ENCODE results near the gene HSBP1L1.

HSBP1L1 gene

DNA sequence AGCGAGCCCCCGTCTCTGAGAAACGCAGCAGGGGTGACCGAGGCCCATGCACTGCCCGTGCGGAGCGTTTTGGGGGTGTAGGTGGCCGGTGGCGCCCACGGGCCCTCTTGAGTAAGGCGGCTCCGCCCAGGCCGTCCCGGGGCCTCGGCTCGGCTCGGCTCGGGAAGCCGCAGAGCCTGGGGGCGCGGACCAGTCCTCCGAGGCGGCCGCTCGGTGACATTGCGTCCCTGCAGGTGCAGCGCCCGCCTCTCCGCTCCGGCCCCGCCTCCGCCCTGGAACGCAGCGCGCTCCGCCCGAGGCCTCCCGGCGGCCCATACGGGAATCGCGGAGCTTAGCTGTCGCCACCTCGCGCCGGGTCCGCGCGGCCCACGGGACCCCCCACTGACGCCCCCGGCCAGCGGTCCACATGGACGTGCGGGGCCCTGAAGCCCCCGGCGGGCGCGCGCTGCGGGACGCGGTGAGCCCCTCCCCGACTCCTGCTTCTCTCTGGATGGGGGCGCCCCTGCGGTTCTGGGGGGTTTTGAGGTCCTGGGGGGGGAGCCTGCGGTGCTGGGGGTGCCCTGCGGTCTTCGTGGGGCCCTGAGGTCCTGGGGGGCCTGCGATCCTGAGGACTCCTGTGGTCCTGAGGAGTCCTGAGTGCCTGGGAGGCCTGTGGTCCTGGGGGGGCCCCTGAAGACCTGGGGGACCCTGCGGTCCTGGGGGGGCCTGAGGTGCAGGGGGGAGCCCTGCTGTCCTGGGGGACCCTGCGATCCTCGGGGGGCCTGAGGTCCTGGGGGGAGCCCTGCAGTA lies at the start of gene HSBP1L1:
HSBP1L1 (plus strand) TSS at position 314 of the 789 bp plus-strand sequence; CDS start at position 407, 93 bp downstream.
- Histone ChIP-seq H3K4me1 (ENCODE audit: control insufficient read depth in 5 of 5, insufficient read depth in 5 of 5, low read length in 5 of 5) (peaks cover 3 to 22% (median 19%) of the 10 kb centered on the region in 5 donors), H3K36me3 (ENCODE audit: control insufficient read depth in 5 of 5, insufficient read depth in 5 of 5, low read length in 5 of 5) (peaks cover 0 to 8% (median 2%) of the 10 kb centered on the region in 5 donors), H3K4me3 (ENCODE audit: low read depth in 1 of 5, low read length in 5 of 5) (peak within 1 kb of the TSS; percentile 64 to 72 (median 69)), H3K9me3 (ENCODE audit: control insufficient read depth in 5 of 5, low read length in 5 of 5) (no peaks in the 10 kb centered on the region), H3K9ac (ENCODE audit: low read length in 5 of 5) (peak within 1 kb of the TSS; percentile 26 to 83 (median 81)), H3K27ac (ENCODE audit: low read depth, low read length) (peak within 1 kb of the TSS; percentile 10), H3K27me3 (ENCODE audit: control insufficient read depth in 5 of 5, insufficient read depth in 4 of 5, low read length in 5 of 5) (peaks cover 0 to 9% (median 2%) of the 10 kb centered on the region in 5 donors)

DNA sequence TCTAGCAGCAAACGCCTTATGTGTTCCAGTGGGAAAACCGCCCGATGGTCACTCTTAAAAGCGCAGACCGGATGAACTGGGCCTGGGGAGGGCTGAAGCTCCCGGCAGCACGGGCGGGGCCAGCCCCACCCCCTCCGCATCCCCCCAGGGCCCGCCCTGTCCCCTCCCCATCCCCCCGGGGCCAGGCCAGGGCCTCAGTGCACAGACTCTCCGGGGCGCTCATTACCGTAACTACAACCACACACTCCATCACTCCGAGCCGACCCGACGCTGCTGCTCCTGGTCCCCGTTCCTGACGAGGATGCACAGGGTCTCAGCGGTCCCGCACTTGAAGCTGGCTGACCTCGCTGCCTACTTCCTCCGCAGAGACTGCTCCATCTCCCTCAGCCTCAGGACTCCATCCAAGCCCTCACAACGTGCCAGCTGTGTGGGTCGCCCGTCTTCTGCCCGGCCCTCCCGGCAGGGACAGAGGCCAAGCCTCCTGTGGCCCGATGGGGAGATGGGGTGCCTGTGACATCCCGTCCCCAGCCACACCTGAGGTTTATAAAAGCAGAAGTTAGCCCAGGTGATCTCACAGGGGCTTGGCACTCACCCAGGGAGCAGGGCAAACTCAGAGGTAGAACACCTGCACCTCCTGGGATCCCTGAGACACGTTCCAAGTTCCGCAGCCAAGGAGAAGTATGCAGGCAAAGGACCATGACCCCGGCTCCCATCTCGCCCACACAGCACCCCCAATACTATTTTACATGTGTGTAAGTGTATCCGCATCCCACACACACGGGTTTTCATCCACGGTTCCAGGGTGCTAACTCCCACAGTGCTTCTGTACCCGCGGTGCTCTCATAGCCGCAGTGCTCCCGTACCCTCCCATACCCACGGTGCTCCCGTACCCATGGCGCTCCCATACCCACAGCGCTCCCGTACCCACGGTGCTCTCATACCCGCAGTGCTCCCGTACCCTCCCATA lies 49.0 kb upstream of the HSBP1L1 start:
- no peak overlapping the region for H3K27ac ChIP-seq (ENCODE audit: low read depth, low read length)
- no peaks in the 10 kb centered on the region for H3K9me3 ChIP-seq (ENCODE audit: control insufficient read depth in 5 of 5, low read length in 5 of 5)
- no peak overlapping the region for H3K9ac ChIP-seq (ENCODE audit: low read length in 5 of 5)
- H3K27me3 ChIP-seq (ENCODE audit: control insufficient read depth in 5 of 5, insufficient read depth in 4 of 5, low read length in 5 of 5): no peaks in the 10 kb centered on the region
- no peak overlapping the region for H3K4me3 ChIP-seq (ENCODE audit: low read depth in 1 of 5, low read length in 5 of 5)
- H3K4me1 ChIP-seq (ENCODE audit: control insufficient read depth in 5 of 5, insufficient read depth in 5 of 5, low read length in 5 of 5): peaks cover 0 to 3% (median 0%) of the 10 kb centered on the region in 5 donors
- H3K36me3 ChIP-seq (ENCODE audit: control insufficient read depth in 5 of 5, insufficient read depth in 5 of 5, low read length in 5 of 5): peaks cover 0 to 78% (median 63%) of the 10 kb centered on the region in 5 donors

DNA sequence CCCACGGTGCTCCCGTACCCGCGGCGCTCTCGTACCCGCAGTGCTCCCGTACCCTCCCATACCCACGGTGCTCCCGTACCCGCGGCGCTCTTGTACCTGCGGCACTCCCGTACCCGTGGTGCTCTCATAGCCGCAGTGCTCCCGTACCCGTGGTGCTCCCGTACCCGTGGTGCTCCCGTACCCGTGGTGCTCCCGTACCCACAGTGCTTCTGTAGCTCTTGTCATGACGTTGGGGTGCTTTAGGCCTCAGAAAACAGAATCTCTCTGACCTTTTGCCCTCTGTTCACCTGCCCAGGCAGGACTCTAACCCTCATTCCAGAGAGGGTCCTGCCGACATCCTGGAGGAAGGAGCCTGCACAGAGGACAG lies 48.3 kb upstream of the HSBP1L1 start:
- Histone ChIP-seq H3K27me3 (ENCODE audit: control insufficient read depth in 5 of 5, insufficient read depth in 4 of 5, low read length in 5 of 5) (no peaks in the 10 kb centered on the region), H3K36me3 (ENCODE audit: control insufficient read depth in 5 of 5, insufficient read depth in 5 of 5, low read length in 5 of 5) (peaks cover 0 to 72% (median 63%) of the 10 kb centered on the region in 5 donors), H3K4me3 (ENCODE audit: low read depth in 1 of 5, low read length in 5 of 5) (no peak overlapping the region), H3K9me3 (ENCODE audit: control insufficient read depth in 5 of 5, low read length in 5 of 5) (no peaks in the 10 kb centered on the region), H3K4me1 (ENCODE audit: control insufficient read depth in 5 of 5, insufficient read depth in 5 of 5, low read length in 5 of 5) (peaks cover 0 to 3% (median 0%) of the 10 kb centered on the region in 5 donors), H3K9ac (ENCODE audit: low read length in 5 of 5) (no peak overlapping the region), H3K27ac (ENCODE audit: low read depth, low read length) (no peak overlapping the region)

DNA sequence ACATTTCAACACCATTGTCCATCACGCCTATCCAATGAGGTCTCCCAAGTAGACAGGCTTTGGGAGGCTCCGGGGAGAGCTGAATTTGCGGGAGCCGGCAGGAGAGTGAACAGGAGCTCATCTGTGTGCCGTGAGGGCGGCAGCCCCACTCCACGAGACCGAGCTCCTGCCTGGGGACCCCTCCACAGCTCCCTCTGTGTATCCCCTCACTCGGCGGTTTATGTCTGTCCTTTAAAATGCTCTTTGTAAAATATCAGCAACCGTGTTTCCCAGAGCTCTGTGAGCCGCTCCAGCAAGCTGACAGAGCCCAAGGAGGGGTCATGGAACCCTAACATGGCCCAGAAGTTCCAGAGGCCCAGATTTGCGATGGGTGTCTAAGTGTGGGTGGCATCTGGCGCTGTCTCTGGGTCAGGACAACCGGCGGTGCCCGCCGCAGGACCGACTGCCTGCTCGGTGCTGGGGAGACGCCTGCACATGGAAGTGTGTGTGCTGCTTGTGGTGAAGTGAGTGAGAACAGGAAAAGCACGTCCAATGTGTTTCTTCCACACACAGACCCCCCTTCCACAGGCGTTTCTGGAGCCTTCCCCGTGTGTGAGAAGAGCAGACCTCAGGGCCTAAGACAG lies 47.8 kb upstream of the HSBP1L1 start:
- Histone ChIP-seq H3K27ac (ENCODE audit: low read depth, low read length) (no peak overlapping the region), H3K36me3 (ENCODE audit: control insufficient read depth in 5 of 5, insufficient read depth in 5 of 5, low read length in 5 of 5) (peaks cover 0 to 68% (median 63%) of the 10 kb centered on the region in 5 donors), H3K4me1 (ENCODE audit: control insufficient read depth in 5 of 5, insufficient read depth in 5 of 5, low read length in 5 of 5) (peaks cover 0 to 3% (median 0%) of the 10 kb centered on the region in 5 donors), H3K9me3 (ENCODE audit: control insufficient read depth in 5 of 5, low read length in 5 of 5) (no peaks in the 10 kb centered on the region), H3K27me3 (ENCODE audit: control insufficient read depth in 5 of 5, insufficient read depth in 4 of 5, low read length in 5 of 5) (no peaks in the 10 kb centered on the region), H3K9ac (ENCODE audit: low read length in 5 of 5) (no peak overlapping the region), H3K4me3 (ENCODE audit: low read depth in 1 of 5, low read length in 5 of 5) (no peak overlapping the region)

DNA sequence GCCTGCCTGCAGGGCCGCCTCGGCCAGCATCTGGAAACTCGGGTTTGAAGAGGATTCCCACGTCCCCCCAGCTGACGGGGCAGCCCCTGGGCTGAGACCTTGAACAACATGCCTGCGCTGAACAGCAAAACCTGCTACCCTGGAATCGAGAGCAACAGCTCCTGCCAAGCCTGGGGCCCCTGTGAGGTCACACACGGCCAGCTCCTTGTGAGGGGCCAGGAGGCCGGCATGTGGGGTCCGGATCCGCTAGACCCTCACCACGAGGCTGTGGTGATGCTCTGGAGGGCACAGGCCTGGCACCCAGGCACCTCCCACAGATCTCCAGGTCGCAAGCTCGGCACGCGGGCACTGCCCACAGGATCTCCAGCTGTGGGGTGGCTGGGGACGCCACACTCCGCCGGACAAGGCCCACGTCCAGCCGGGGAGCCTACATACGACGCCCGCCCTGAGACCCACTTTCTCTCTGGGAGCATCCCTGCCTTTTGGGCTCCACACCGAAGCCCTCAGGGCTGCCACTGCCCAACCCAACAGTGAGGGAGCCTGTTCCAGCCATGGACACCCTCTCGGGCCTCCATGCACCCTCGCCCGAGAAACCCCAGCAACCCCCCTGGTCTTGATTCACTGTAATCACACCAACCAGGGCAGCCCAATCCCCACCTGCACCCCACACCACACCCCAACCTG lies 47.1 kb upstream of the HSBP1L1 start:
- Histone ChIP-seq H3K27ac (ENCODE audit: low read depth, low read length) (no peak overlapping the region), H3K36me3 (ENCODE audit: control insufficient read depth in 5 of 5, insufficient read depth in 5 of 5, low read length in 5 of 5) (peaks cover 0 to 71% (median 66%) of the 10 kb centered on the region in 5 donors), H3K9me3 (ENCODE audit: control insufficient read depth in 5 of 5, low read length in 5 of 5) (no peaks in the 10 kb centered on the region), H3K4me1 (ENCODE audit: control insufficient read depth in 5 of 5, insufficient read depth in 5 of 5, low read length in 5 of 5) (peaks cover 0 to 3% (median 0%) of the 10 kb centered on the region in 5 donors), H3K9ac (ENCODE audit: low read length in 5 of 5) (no peak overlapping the region), H3K27me3 (ENCODE audit: control insufficient read depth in 5 of 5, insufficient read depth in 4 of 5, low read length in 5 of 5) (no peaks in the 10 kb centered on the region), H3K4me3 (ENCODE audit: low read depth in 1 of 5, low read length in 5 of 5) (no peak overlapping the region)

DNA sequence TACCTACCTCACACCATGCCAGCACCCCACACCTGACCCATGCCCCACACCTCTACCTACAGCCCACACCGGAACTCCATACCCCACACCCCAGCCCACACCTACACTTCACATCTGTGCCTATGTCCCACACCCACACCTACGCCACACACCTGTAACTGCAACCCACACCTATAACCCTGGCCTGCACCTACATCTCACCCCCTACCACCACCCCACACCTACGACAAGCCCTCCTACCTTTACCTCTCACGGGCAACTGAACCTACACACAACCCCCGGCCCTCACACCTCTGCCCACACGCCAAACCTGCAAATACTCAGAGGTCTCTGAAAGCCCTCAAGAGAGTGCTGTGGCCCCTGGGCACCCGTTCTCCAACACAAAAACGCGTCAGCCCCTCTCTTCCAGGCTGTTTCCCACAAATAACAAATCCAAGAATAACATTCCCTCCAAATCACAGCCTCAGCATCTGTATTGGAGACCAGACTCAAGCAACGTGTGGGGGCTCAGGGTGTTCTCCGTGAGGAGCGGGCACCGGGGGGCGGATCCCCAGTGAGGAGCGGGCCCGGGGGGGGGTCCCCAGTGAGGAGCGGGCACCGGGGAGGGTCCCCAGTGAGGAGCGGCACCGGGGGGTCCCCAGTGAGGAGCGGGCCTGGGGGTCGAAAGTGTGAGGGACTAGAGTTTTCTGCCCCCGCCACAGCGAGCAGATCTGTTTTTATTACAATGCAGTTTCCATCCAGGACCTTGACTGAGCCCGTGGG lies 46.4 kb upstream of the HSBP1L1 start:
- Histone ChIP-seq H3K4me3 (ENCODE audit: low read depth in 1 of 5, low read length in 5 of 5) (no peak overlapping the region), H3K36me3 (ENCODE audit: control insufficient read depth in 5 of 5, insufficient read depth in 5 of 5, low read length in 5 of 5) (peaks cover 0 to 69% (median 61%) of the 10 kb centered on the region in 5 donors), H3K4me1 (ENCODE audit: control insufficient read depth in 5 of 5, insufficient read depth in 5 of 5, low read length in 5 of 5) (peaks cover 0 to 3% (median 0%) of the 10 kb centered on the region in 5 donors)

DNA sequence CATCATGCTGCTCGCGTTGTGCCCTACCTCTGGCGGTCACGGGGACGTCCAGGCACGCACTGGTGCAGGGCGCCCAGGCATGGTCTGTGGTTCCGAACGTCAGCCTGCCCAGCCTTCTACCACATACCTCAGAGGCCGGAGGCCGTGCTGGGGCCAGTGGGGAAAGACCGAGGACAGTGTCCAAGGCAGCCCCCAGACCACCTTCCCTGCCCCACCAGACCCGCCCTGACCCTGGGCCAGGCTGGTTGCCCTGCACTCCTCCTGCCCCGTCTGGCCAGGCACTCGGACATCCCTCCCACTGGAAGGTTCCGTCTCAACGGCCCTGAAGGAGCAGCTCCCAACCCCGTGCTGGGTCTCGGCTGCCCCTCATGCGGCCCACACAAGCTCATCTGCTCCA lies 45.8 kb upstream of the HSBP1L1 start:
- H3K9ac ChIP-seq (ENCODE audit: low read length in 5 of 5): no peak overlapping the region
- no peaks in the 10 kb centered on the region for H3K27me3 ChIP-seq (ENCODE audit: control insufficient read depth in 5 of 5, insufficient read depth in 4 of 5, low read length in 5 of 5)
- peaks cover 0 to 68% (median 58%) of the 10 kb centered on the region in 5 donors for H3K36me3 ChIP-seq (ENCODE audit: control insufficient read depth in 5 of 5, insufficient read depth in 5 of 5, low read length in 5 of 5)
- no peak overlapping the region for H3K27ac ChIP-seq (ENCODE audit: low read depth, low read length)
- peaks cover 0 to 3% (median 0%) of the 10 kb centered on the region in 5 donors for H3K4me1 ChIP-seq (ENCODE audit: control insufficient read depth in 5 of 5, insufficient read depth in 5 of 5, low read length in 5 of 5)
- H3K9me3 ChIP-seq (ENCODE audit: control insufficient read depth in 5 of 5, low read length in 5 of 5): no peaks in the 10 kb centered on the region
- H3K4me3 ChIP-seq (ENCODE audit: low read depth in 1 of 5, low read length in 5 of 5): no peak overlapping the region

More for the DNA sequence above, 46.4 kb upstream of the HSBP1L1 start:
- Histone ChIP-seq H3K27me3 (ENCODE audit: control insufficient read depth in 5 of 5, insufficient read depth in 4 of 5, low read length in 5 of 5) (no peaks in the 10 kb centered on the region), H3K9ac (ENCODE audit: low read length in 5 of 5) (no peak overlapping the region), H3K9me3 (ENCODE audit: control insufficient read depth in 5 of 5, low read length in 5 of 5) (no peaks in the 10 kb centered on the region), H3K27ac (ENCODE audit: low read depth, low read length) (no peak overlapping the region)

DNA sequence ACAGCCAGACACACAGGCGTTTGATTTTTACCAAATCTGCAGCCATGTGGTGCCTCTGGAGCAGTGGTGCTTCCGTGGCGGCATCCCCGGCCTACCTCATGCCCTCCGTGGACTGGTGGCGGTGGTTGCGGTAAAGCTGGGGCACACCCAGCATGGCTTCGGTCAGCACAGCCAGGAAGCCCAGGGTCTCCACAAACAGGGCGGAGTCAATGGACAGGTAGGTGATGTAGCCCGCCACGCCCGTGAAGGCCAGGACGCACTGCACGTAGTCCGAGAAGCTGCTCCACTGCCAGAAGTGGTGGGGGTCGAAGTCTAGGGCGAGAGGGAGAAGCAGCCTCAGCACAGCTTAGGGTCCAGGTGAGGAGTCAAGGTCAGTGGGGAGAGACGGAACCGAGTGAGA lies 45.4 kb upstream of the HSBP1L1 start:
- no peak overlapping the region for H3K9ac ChIP-seq (ENCODE audit: low read length in 5 of 5)
- H3K4me1 ChIP-seq (ENCODE audit: control insufficient read depth in 5 of 5, insufficient read depth in 5 of 5, low read length in 5 of 5): peaks cover 0 to 3% (median 0%) of the 10 kb centered on the region in 5 donors
- no peak overlapping the region for H3K27ac ChIP-seq (ENCODE audit: low read depth, low read length)
- H3K27me3 ChIP-seq (ENCODE audit: control insufficient read depth in 5 of 5, insufficient read depth in 4 of 5, low read length in 5 of 5): no peaks in the 10 kb centered on the region
- H3K4me3 ChIP-seq (ENCODE audit: low read depth in 1 of 5, low read length in 5 of 5): no peak overlapping the region
- H3K9me3 ChIP-seq (ENCODE audit: control insufficient read depth in 5 of 5, low read length in 5 of 5): no peaks in the 10 kb centered on the region
- H3K36me3 ChIP-seq (ENCODE audit: control insufficient read depth in 5 of 5, insufficient read depth in 5 of 5, low read length in 5 of 5): peaks cover 0 to 70% (median 62%) of the 10 kb centered on the region in 5 donors

All from subcutaneous abdominal adipose tissue (tissue), 5 donors.